Measurements from ENCODE around the gene ANAPC16.
"Not testable (repeated sequence)": the region's sequence is repeated elsewhere in the genome, so short reads cannot be mapped to it uniquely, and the experiment has no call there.

The ANAPC16 gene

DNA sequence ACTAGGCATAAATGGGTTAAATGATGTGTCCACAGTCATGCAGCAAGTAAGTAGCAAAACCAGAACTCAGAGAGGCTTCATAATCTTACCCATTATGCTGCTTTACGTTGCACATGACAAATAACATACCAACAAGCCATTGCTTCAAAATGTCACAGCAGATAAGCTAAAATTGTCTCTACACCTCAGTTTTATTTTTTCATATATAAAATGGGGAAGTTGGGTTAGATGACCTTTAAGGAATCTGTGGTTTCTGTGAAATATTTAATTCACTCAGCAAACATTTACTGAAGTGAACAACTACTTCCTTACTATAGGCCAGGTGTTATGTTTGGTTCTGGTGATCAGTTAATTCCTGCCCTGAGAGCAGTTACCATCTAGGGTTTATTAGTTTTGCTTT is 2.5 kb downstream of the ANAPC16 start:
- TF ChIP-seq, protein P1, sequence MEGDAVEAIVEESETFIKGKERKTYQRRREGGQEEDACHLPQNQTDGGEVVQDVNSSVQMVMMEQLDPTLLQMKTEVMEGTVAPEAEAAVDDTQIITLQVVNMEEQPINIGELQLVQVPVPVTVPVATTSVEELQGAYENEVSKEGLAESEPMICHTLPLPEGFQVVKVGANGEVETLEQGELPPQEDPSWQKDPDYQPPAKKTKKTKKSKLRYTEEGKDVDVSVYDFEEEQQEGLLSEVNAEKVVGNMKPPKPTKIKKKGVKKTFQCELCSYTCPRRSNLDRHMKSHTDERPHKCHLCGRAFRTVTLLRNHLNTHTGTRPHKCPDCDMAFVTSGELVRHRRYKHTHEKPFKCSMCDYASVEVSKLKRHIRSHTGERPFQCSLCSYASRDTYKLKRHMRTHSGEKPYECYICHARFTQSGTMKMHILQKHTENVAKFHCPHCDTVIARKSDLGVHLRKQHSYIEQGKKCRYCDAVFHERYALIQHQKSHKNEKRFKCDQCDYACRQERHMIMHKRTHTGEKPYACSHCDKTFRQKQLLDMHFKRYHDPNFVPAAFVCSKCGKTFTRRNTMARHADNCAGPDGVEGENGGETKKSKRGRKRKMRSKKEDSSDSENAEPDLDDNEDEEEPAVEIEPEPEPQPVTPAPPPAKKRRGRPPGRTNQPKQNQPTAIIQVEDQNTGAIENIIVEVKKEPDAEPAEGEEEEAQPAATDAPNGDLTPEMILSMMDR (IDR thresholded peaks at IDR 0.05; ENCODE audit: extremely low read depth, missing control alignments) = no peak
- no peak for DNase-seq (ENCODE audit: low spot score)

DNA sequence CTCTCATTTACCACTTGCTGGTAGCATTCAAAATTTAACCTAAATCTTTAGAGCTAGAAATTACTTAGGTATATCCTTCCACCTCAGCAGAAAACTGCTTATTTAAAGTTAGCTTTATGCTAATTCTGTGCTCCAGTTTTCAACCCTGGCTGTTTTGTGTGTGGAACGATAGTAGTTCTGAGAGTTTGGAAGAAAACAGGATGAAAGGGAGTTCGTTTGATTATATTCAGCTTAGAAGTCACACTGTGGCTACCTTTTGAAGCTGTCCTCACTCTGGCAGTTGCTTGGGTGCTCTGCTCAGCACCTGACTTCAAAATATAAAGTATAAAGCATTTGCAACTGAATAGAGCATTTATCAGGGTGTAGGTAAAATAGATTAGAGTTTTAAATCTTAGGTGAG is 2.9 kb downstream of the ANAPC16 start:
- TF ChIP-seq, protein P1 (IDR thresholded peaks at IDR 0.05; ENCODE audit: extremely low read depth, missing control alignments) = no peak
- DNase-seq (ENCODE audit: low spot score) = no peak

DNA sequence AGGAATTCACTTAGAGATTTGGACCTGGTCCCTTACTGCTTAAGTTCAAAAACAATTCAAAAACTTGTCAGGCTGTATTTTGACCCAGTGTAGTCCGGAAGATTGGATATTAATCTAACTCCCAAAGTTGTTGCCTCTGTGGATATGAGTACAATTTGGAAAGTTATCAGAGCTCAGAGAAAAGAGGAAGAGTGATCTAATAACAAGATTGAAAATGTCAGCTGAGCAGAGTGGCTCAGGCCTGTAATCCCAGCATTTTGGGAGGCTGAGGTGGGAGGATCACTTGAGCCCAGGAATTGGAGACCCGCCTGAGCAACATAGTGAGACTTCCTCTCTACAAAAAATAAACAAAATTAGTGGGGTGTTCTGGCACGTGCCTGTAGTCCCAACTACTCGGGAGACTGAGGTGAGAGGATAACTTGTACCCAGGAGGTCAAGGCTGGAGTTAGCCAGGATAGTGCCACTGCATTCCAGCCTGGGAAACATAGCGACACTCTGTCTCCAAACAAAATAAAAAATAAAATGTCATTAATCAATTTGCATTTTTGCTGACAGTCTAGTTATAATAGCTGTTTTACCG is 3.5 kb downstream of the ANAPC16 start:
- TF ChIP-seq, protein P1 (IDR thresholded peaks at IDR 0.05; ENCODE audit: extremely low read depth, missing control alignments) = no peak
- DNase-seq (ENCODE audit: low spot score) = no peak

DNA sequence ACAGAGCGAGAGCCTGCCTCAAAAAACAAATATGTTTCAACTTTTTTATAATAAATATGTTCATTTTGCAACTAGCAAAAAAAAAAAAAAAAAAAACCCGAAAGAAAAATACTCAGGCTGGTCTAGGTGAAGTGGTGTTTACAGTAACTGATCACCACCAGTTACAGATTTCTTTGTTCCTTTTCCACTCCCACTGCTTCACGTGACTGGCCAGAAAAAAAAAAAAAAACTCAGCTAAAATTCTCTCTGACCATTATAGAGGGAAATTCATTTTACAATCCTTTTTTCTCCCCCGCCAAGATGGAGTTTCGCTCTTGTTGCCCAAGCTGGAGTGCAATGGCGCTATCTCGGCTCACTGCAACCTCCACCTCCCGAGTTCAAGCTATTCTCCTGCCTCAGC is 4.8 kb downstream of the ANAPC16 start:
- no peak for DNase-seq (ENCODE audit: low spot score)
- TF ChIP-seq, protein P1 (IDR thresholded peaks at IDR 0.05; ENCODE audit: extremely low read depth, missing control alignments) = no peak

DNA sequence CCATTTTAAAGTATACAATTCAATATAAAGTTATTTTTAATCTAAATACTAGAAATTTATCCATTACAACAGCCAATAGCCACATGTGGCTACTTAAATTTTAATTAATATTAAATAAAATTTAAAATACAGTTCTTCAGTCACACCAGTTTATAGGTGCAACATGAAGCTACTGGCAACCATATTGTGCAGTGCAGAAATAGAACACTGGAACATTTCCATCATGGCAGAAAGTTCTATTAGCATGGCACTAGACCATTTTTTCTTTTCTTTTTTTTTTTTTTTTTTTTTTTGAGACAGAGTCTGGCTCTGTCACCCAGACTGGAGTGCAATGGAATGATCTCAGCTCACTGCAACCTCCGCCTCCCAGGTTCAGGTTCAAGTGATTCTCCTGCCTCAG is 5.5 kb downstream of the ANAPC16 start:
- DNase-seq (ENCODE audit: low spot score) = no peak
- TF ChIP-seq, protein P1 (IDR thresholded peaks at IDR 0.05; ENCODE audit: extremely low read depth, missing control alignments) = no peak

DNA sequence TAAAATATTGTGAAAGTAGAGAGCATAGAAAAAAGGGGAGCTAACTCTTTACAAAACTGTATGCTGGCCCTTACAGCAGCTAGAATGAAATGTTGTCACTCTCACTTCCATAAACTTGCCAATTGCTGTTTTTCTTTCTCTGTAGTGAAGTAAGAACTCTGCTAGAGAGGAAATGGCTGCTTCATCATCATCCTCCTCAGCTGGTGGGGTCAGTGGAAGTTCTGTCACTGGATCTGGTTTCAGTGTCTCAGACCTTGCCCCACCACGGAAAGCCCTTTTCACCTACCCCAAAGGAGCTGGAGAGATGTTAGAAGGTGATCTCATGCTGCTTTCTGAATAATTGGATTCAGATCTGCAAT is 7.9 kb downstream of the ANAPC16 start:
- TF ChIP-seq, protein P1 (IDR thresholded peaks at IDR 0.05; ENCODE audit: extremely low read depth, missing control alignments) = no peak
- no peak for DNase-seq (ENCODE audit: low spot score)

DNA sequence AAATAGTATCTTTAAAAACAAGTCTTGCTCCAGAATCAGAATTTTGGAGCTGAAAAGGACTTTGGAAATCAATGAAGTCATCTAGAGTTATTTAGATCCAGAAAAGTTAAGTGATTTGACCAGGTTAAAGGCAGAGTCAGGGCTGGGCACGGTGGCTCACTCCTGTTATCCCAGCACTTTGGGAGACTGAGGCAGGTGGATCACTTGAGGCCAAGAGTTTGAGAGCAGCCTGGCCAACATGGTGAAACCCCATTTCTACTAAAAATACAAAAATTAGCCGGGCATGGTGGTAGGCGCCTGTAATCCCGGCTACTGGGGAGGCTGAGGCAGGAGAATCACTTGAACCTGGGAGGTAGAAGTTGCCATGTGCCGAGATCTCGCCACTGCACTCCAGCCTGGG is 8.4 kb downstream of the ANAPC16 start:
- DNase-seq (ENCODE audit: low spot score) = not testable (repeated sequence)

DNA sequence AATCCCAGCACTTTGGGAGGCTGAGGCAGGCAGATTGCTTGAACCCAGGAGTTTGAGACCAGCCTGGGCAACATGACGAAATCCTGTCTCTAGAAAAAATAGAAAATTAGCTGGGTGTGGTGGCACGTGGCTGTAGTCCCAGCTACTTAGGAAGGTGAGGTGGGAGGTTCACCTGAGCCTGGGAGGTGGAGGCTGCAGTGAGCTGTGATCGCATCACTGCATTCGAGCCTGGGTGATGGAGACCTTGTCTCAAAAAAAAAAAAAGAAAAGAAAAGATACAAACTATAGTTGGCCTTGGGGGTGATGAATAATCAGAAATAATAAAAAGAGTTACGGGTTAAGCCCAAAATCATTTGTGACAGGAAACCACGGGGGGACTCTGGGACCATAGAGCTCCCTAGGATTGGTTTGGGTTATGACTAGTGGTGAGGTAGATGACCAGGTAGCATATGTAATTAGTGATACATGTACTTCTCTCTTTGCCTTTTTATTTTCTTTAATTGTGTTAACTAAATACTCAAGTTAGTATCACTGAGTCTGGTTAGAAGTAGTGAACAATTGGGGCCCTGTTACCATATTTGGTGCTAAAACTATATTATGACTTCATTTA is 10.7 kb downstream of the ANAPC16 start:
- TF ChIP-seq, protein P1 (IDR thresholded peaks at IDR 0.05; ENCODE audit: extremely low read depth, missing control alignments) = no peak
- no peak for DNase-seq (ENCODE audit: low spot score)

Data from GM20000 (cell line).